SU-DHL-6 (cell line): ENCODE measurements around the gene ANKRD55.
"Not testable (repeated sequence)": the region's sequence is repeated elsewhere in the genome, so short reads cannot be mapped to it uniquely, and the experiment has no call there.

Experiments
- EZH2phosphoT487 ChIP-seq: fragments of 200-600 bp; sonication (generic), shearing (Covaris generic); conservative IDR thresholded peaks from 2 replicates; pipeline ENCODE4 v1.6.1; 2018; ENCODE audit warnings: mild to moderate bottlenecking, antibody characterized with exemption, low read length, moderate library complexity, mixed read lengths
- TF ChIP-seq, protein P1 (sequence below): fragments of 200-600 bp; sonication (generic); IDR thresholded peaks from one replicate; pipeline ENCODE4 v1.5.1; 2017; ENCODE audit warnings: antibody characterized with exemption, mild to moderate bottlenecking, low read length, moderate library complexity; ENCODE audit not compliant: insufficient read depth, poor library complexity, severe bottlenecking

DNA sequence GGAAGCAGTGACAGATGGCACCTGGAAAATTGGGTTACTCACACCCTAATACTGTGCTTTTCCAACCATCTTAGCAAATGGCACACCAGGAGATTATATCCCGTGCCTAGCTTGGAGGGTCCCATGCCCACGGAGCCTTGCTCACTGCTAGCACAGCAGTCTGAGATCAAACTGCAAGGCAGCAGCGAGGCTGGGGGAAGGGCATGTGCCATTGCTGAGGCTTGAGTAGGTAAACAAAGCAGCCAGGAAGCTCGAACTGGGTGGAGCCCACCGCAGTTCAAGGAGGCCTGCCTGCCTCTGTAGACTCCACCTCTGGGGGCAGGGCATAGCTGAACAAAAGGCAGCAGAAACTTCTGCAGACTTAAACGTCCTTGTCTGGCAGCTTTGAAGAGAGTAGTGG lies 11.5 kb downstream of the ANKRD55 start:
- TF ChIP-seq, protein P1, sequence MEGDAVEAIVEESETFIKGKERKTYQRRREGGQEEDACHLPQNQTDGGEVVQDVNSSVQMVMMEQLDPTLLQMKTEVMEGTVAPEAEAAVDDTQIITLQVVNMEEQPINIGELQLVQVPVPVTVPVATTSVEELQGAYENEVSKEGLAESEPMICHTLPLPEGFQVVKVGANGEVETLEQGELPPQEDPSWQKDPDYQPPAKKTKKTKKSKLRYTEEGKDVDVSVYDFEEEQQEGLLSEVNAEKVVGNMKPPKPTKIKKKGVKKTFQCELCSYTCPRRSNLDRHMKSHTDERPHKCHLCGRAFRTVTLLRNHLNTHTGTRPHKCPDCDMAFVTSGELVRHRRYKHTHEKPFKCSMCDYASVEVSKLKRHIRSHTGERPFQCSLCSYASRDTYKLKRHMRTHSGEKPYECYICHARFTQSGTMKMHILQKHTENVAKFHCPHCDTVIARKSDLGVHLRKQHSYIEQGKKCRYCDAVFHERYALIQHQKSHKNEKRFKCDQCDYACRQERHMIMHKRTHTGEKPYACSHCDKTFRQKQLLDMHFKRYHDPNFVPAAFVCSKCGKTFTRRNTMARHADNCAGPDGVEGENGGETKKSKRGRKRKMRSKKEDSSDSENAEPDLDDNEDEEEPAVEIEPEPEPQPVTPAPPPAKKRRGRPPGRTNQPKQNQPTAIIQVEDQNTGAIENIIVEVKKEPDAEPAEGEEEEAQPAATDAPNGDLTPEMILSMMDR, result not testable (repeated sequence)
- TF ChIP-seq EZH2phosphoT487, result not testable (repeated sequence)
